H1 (cell line): ENCODE results near the gene ACKR2.

Source experiments
- CTCF ChIP-seq, 3 experiments: IDR thresholded peaks; 1 replicate in 2 of 3; 2 replicates in 1 of 3; pipeline versions ENCODE4 v1.5.1 to v1.6.1; 2011; ENCODE audit warnings: low read length in 3 of 3, mild to moderate bottlenecking in 3 of 3, inconsistent platforms in 2 of 3, low read depth in 1 of 3, moderate library complexity in 1 of 3; ENCODE audit not compliant: insufficient read depth in 1 of 3; ENCODE audit errors: control extremely low read depth in 1 of 3
- FOSL1 ChIP-seq: IDR thresholded peaks from 2 replicates; pipeline ENCODE4 v1.6.1; 2011; ENCODE audit warnings: mild to moderate bottlenecking, low read depth, low read length, moderate library complexity; ENCODE audit not compliant: insufficient read depth
- HDAC2 ChIP-seq, 2 experiments: fragments of 300-600 bp in 1 of 2; sonication (generic) in 1 of 2; IDR thresholded peaks; 2 replicates each; pipeline ENCODE4 v1.6.1; 2011 to 2012; ENCODE audit warnings: low read depth in 2 of 2, low read length in 2 of 2, mild to moderate bottlenecking in 2 of 2, moderate library complexity in 2 of 2, borderline replicate concordance in 1 of 2, inconsistent platforms in 1 of 2

GRCh38 chr3:42902257-42902656, 93.0 kb downstream of the ACKR2 start:
- no peak for TF ChIP-seq CTCF (IDR thresholded peaks at IDR 0.05; ENCODE audit: control extremely low read depth in 1 of 3, insufficient read depth in 1 of 3, low read depth in 1 of 3, low read length in 3 of 3)
- no peak for TF ChIP-seq FOSL1
- no peak for TF ChIP-seq HDAC2 (IDR thresholded peaks at IDR 0.05; ENCODE audit: borderline replicate concordance in 1 of 2, low read depth in 2 of 2, low read length in 2 of 2)
